ENCODE results near the gene LRRK1.

Gene LRRK1

GRCh38 chr15:101047301-101047781 lies 128.2 kb downstream of the LRRK1 start:
- H3K4me1 Mint-ChIP-seq, result peaks cover 54% of the 10 kb centered on the region
- no peak for TF ChIP-seq CTCF (IDR thresholded peaks at IDR 0.05; ENCODE audit: unreplicated experiment in 3 of 3)
- no peaks in the 10 kb centered on the region for H3K36me3 Mint-ChIP-seq (ENCODE audit: low read depth)
- peak overlapping the region; percentile 51 to 66 (median 57) for H3K4me3 Mint-ChIP-seq
- H3K27me3 Mint-ChIP-seq (ENCODE audit: low read depth), result peaks cover 8% of the 10 kb centered on the region
- peak overlapping the region; percentile 97 to 99 (median 98) for H3K27ac Mint-ChIP-seq
- no peaks in the 10 kb centered on the region for H3K9me3 Mint-ChIP-seq

- no peak for TF ChIP-seq CTCF (IDR thresholded peaks at IDR 0.05; ENCODE audit: unreplicated experiment in 3 of 3)
- peak overlapping the region; percentile 97 to 99 (median 98) for H3K27ac Mint-ChIP-seq
These were observed 129.0 kb downstream of the LRRK1 start for GRCh38 chr15:101048176-101048575.

GRCh38 chr15:101048581-101049030 lies 129.4 kb downstream of the LRRK1 start:
- peaks cover 8% of the 10 kb centered on the region for H3K27me3 Mint-ChIP-seq (ENCODE audit: low read depth)
- H3K4me3 Mint-ChIP-seq, result no peak overlapping the region
- peaks cover 54% of the 10 kb centered on the region for H3K4me1 Mint-ChIP-seq
- H3K27ac Mint-ChIP-seq, result peak overlapping the region; percentile 97 to 99 (median 98)
- no peaks in the 10 kb centered on the region for H3K9me3 Mint-ChIP-seq
- no peaks in the 10 kb centered on the region for H3K36me3 Mint-ChIP-seq (ENCODE audit: low read depth)
- no peak for TF ChIP-seq CTCF (IDR thresholded peaks at IDR 0.05; ENCODE audit: unreplicated experiment in 3 of 3)

More at GRCh38 chr15:101048176-101048575, 129.0 kb downstream of the LRRK1 start:
- Mint-ChIP-seq H3K27me3 (ENCODE audit: low read depth) (peaks cover 8% of the 10 kb centered on the region), H3K4me1 (peaks cover 54% of the 10 kb centered on the region), H3K9me3 (no peaks in the 10 kb centered on the region), H3K4me3 (no peak overlapping the region), H3K36me3 (ENCODE audit: low read depth) (no peaks in the 10 kb centered on the region)

GRCh38 chr15:101049282-101049681 lies 130.1 kb downstream of the LRRK1 start:
- Mint-ChIP-seq H3K9me3 (no peaks in the 10 kb centered on the region), H3K4me1 (peaks cover 54% of the 10 kb centered on the region), H3K36me3 (ENCODE audit: low read depth) (no peaks in the 10 kb centered on the region), H3K4me3 (no peak overlapping the region), H3K27me3 (ENCODE audit: low read depth) (peaks cover 8% of the 10 kb centered on the region), H3K27ac (peak overlapping the region; percentile 97 to 99 (median 98))
- no peak for TF ChIP-seq CTCF (IDR thresholded peaks at IDR 0.05; ENCODE audit: unreplicated experiment in 3 of 3)

- Mint-ChIP-seq H3K9me3 (no peaks in the 10 kb centered on the region), H3K4me3 (no peak overlapping the region), H3K27ac (peak overlapping the region; percentile 97 to 99 (median 98)), H3K27me3 (ENCODE audit: low read depth) (peaks cover 3% of the 10 kb centered on the region), H3K36me3 (ENCODE audit: low read depth) (no peaks in the 10 kb centered on the region), H3K4me1 (peaks cover 47% of the 10 kb centered on the region)
- TF ChIP-seq CTCF (IDR thresholded peaks at IDR 0.05; ENCODE audit: unreplicated experiment in 3 of 3), result no peak
These were observed 130.9 kb downstream of the LRRK1 start for GRCh38 chr15:101049856-101050622.
